Neural progenitor cell (in vitro differentiated cells): ENCODE results near the gene POU2F2. TPM values are rescaled to one million over a fixed set of nuclear protein-coding genes. Genes with fewer than 3 reads are reported as not detected.

Experiments
- DNase-seq: peaks from one replicate; pipeline ENCODE4 v3.0.0-alpha.2; 2016; ENCODE audit warnings: low spot score
- H2AFZ ChIP-seq: fragments of 200-600 bp; sonication (generic); replicated peaks from 2 replicates; pipeline ENCODE4 v1.6.1; 2016; ENCODE audit warnings: antibody characterized with exemption
- H3F3A ChIP-seq: fragments of 200-600 bp; sonication (generic); 2 replicates; pipeline ENCODE4 v1.6.1; 2016; ENCODE audit warnings: antibody characterized with exemption, low read depth
- H3K27ac ChIP-seq: fragments of 200-600 bp; sonication (generic); 2 replicates; pipeline ENCODE4 v1.5.1; 2016; ENCODE audit warnings: mild to moderate bottlenecking
- H3K27me3 ChIP-seq: fragments of 200-600 bp; sonication (generic); 2 replicates; pipeline ENCODE4 v1.6.1; 2016; ENCODE audit warnings: mild to moderate bottlenecking, moderate library complexity
- H3K36me3 ChIP-seq: fragments of 200-600 bp; sonication (generic); 2 replicates; pipeline ENCODE4 v1.5.1; 2016
- H3K4me1 ChIP-seq: fragments of 200-600 bp; sonication (generic); 2 replicates; pipeline ENCODE4 v1.6.1; 2016; ENCODE audit warnings: mixed run types
- H3K4me2 ChIP-seq: fragments of 200-600 bp; sonication (generic); 2 replicates; pipeline ENCODE4 v1.6.1; 2016
- H3K4me3 ChIP-seq: fragments of 200-600 bp; sonication (generic); 2 replicates; pipeline ENCODE4 v1.5.1; 2016
- H3K79me2 ChIP-seq: fragments of 200-600 bp; sonication (generic); 2 replicates; pipeline ENCODE4 v1.6.1; 2016; ENCODE audit warnings: low read depth
- H3K9ac ChIP-seq: fragments of 200-600 bp; sonication (generic); 2 replicates; pipeline ENCODE4 v1.6.1; 2016
- H3K9me3 ChIP-seq: fragments of 200-600 bp; sonication (generic); 2 replicates; pipeline ENCODE4 v1.5.1; 2016; ENCODE audit warnings: low read depth
- H4K20me1 ChIP-seq: fragments of 200-600 bp; sonication (generic); 2 replicates; pipeline ENCODE4 v1.6.1; 2016; ENCODE audit warnings: low read depth
- H3K27ac Mint-ChIP-seq: 3 replicates; pipeline ENCODE4 v1.8.0; 2021; ENCODE audit warnings: mixed read lengths
- H3K27me3 Mint-ChIP-seq: 2 replicates; pipeline ENCODE4 v1.8.0; 2022; ENCODE audit warnings: low read depth, mild to moderate bottlenecking, inconsistent platforms, moderate library complexity, mixed read lengths; ENCODE audit not compliant: insufficient read depth
- H3K36me3 Mint-ChIP-seq: 3 replicates; pipeline ENCODE4 v1.8.0; 2021; ENCODE audit warnings: mixed read lengths
- H3K4me1 Mint-ChIP-seq: 3 replicates; pipeline ENCODE4 v1.8.0; 2021; ENCODE audit warnings: mixed read lengths
- H3K4me3 Mint-ChIP-seq: 3 replicates; pipeline ENCODE4 v1.8.0; 2021; ENCODE audit warnings: mild to moderate bottlenecking, moderate library complexity, mixed read lengths
- H3K9me3 Mint-ChIP-seq: 3 replicates; pipeline ENCODE4 v1.8.0; 2020; ENCODE audit warnings: mixed read lengths
- EZH2 ChIP-seq: fragments of 200-600 bp; sonication (generic); IDR thresholded peaks from 2 replicates; pipeline ENCODE4 v1.6.1; 2017; ENCODE audit warnings: antibody characterized with exemption, mild to moderate bottlenecking, moderate library complexity
- EZH2phosphoT487 ChIP-seq: fragments of 200-600 bp; sonication (generic); IDR thresholded peaks from 2 replicates; pipeline ENCODE4 v1.6.1; 2017; ENCODE audit warnings: antibody characterized with exemption
- total RNA-seq: library from RNA; depleted of rRNA; stranded (reverse); fragments of >200 nt; gene quantifications from 2 replicates; pipeline ENCODE4 v1.2.3, GENCODE V29; 2015; ENCODE audit warnings: low replicate concordance
- TF ChIP-seq, protein P1 (sequence below): fragments of 200-600 bp; sonication (generic); IDR thresholded peaks from 2 replicates; pipeline ENCODE4 v1.5.1; 2017; ENCODE audit warnings: antibody characterized with exemption, mild to moderate bottlenecking

POU2F2 gene
- total RNA-seq, 1 donor from 2014 or later: 0.69 TPM

DNA sequence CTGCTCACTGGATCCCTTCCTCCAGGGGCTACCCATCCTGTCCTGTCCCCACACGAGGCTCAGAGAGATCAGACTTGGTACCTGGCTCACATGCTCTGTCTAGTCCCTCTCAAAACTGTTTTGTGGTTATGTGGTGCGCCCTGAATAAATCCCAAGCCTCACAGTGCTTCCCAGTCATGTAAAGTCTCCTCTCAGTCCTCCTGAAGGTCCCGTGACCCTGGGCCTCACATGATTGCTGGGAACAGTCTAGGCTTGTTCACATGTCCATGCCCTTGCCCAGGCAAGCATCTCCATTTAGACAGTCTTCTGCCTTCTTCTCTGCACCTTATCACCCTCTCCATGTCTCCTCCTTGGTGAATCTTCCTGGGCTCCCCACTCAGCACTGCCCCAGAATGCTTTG is 36.0 kb upstream of the POU2F2 start:
- H4K20me1 ChIP-seq: peaks cover 8% of the 10 kb centered on the region
- no peak overlapping the region for H2AFZ ChIP-seq
- H3K4me2 ChIP-seq: no peak overlapping the region
- Mint-ChIP-seq H3K27me3 (peaks cover 15% of the 10 kb centered on the region), H3K9me3 (no peaks in the 10 kb centered on the region), H3K27ac (no peak overlapping the region), H3K4me3 (no peak overlapping the region), H3K4me1 (peaks cover 33% of the 10 kb centered on the region), H3K36me3 (no peaks in the 10 kb centered on the region)
- H3K36me3 ChIP-seq: no peaks in the 10 kb centered on the region
- no peak overlapping the region for H3K4me3 ChIP-seq
- H3K27me3 ChIP-seq: peaks cover 28% of the 10 kb centered on the region
- no peak overlapping the region for H3K27ac ChIP-seq
- no peaks in the 10 kb centered on the region for H3K79me2 ChIP-seq
- no peak for TF ChIP-seq EZH2
- TF ChIP-seq EZH2phosphoT487: no peak
- TF ChIP-seq, protein P1, sequence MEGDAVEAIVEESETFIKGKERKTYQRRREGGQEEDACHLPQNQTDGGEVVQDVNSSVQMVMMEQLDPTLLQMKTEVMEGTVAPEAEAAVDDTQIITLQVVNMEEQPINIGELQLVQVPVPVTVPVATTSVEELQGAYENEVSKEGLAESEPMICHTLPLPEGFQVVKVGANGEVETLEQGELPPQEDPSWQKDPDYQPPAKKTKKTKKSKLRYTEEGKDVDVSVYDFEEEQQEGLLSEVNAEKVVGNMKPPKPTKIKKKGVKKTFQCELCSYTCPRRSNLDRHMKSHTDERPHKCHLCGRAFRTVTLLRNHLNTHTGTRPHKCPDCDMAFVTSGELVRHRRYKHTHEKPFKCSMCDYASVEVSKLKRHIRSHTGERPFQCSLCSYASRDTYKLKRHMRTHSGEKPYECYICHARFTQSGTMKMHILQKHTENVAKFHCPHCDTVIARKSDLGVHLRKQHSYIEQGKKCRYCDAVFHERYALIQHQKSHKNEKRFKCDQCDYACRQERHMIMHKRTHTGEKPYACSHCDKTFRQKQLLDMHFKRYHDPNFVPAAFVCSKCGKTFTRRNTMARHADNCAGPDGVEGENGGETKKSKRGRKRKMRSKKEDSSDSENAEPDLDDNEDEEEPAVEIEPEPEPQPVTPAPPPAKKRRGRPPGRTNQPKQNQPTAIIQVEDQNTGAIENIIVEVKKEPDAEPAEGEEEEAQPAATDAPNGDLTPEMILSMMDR: no peak
- H3K9ac ChIP-seq: no peak overlapping the region
- no peaks in the 10 kb centered on the region for H3K4me1 ChIP-seq
- DNase-seq: no peak
- no peaks in the 10 kb centered on the region for H3K9me3 ChIP-seq
- peaks cover 5% of the 10 kb centered on the region for H3F3A ChIP-seq

DNA sequence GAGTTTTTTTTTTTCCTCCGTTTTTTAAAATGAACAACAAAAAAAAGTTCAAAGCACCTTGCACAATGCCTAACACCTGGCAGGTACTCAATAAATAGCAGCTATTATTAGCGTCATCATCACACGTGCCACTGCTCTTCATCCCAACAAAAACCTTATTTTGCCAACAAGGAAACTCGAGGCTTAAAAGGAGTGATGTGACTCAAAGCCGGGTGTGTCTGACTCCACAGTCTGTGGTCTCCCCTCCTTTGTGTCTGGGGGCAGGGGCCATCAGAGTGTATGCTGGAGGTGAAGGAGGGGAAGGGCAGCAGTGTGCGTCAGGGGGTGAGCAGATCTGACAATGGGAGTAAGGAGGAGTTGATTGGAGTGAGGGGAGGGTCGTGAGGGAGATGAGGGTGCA is 34.1 kb upstream of the POU2F2 start:
- TF ChIP-seq EZH2phosphoT487 (no peak), EZH2 (no peak)
- TF ChIP-seq, protein P1: no peak
- no peaks in the 10 kb centered on the region for H3K36me3 ChIP-seq
- no peak overlapping the region for H2AFZ ChIP-seq
- no peak overlapping the region for H3K4me3 ChIP-seq
- H3K27me3 ChIP-seq: peaks cover 23% of the 10 kb centered on the region
- peaks cover 8% of the 10 kb centered on the region for H4K20me1 ChIP-seq
- no peak for DNase-seq
- H3F3A ChIP-seq: peaks cover 5% of the 10 kb centered on the region
- H3K9me3 ChIP-seq: no peaks in the 10 kb centered on the region
- Mint-ChIP-seq H3K4me1 (peaks cover 27% of the 10 kb centered on the region), H3K9me3 (no peaks in the 10 kb centered on the region), H3K27me3 (peaks cover 7% of the 10 kb centered on the region), H3K36me3 (no peaks in the 10 kb centered on the region), H3K4me3 (no peak overlapping the region), H3K27ac (no peak overlapping the region)
- no peaks in the 10 kb centered on the region for H3K79me2 ChIP-seq
- no peak overlapping the region for H3K27ac ChIP-seq
- no peak overlapping the region for H3K9ac ChIP-seq
- H3K4me1 ChIP-seq: peaks cover 3% of the 10 kb centered on the region
- H3K4me2 ChIP-seq: no peak overlapping the region

DNA sequence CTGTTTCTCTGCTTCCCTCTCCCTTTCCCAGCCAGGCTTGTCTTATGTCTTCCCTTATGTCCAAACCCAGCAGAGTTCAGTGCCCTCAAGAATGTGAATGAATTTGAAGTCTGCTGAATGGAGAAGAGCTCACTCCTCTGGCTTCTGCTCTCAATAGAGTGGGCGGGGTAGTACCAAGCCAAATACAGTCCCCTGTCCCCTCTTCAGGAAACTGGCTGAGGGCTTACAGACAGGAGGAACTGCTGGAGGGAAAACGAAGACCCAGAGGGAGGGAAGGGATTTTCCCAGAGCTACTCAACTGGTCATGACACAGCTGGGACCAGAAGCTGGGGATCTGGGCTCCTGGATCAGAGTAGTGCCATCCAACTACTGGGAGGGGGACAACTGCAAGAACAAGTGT is 32.9 kb upstream of the POU2F2 start:
- Histone ChIP-seq H3K27ac (no peak overlapping the region), H3F3A (peaks cover 5% of the 10 kb centered on the region), H3K9me3 (no peaks in the 10 kb centered on the region), H3K27me3 (peaks cover 31% of the 10 kb centered on the region), H3K4me3 (no peak overlapping the region), H3K79me2 (no peaks in the 10 kb centered on the region), H3K9ac (no peak overlapping the region), H4K20me1 (peaks cover 8% of the 10 kb centered on the region), H2AFZ (no peak overlapping the region), H3K4me1 (peaks cover 8% of the 10 kb centered on the region), H3K4me2 (no peak overlapping the region), H3K36me3 (no peaks in the 10 kb centered on the region)
- no peak overlapping the region for H3K4me3 Mint-ChIP-seq
- H3K27ac Mint-ChIP-seq: no peak overlapping the region
- no peaks in the 10 kb centered on the region for H3K9me3 Mint-ChIP-seq
- H3K27me3 Mint-ChIP-seq: peaks cover 8% of the 10 kb centered on the region
- peaks cover 25% of the 10 kb centered on the region for H3K4me1 Mint-ChIP-seq
- no peaks in the 10 kb centered on the region for H3K36me3 Mint-ChIP-seq
- no peak for DNase-seq
- TF ChIP-seq EZH2phosphoT487 (no peak), EZH2 (no peak)
- TF ChIP-seq, protein P1: no peak
